Left ventricle myocardium superior (tissue), 1 donor: ENCODE data around the gene CD164L2. TPM values are rescaled to one million over a fixed set of nuclear protein-coding genes. Genes with fewer than 3 reads are reported as not detected.

Experiments used
- ATAC-seq: fragments of 200-7000 bp; cut with Tn5 transposase; one replicate; pipeline ENCODE4 v1.9.1; 2020; ENCODE audit warnings: mild to moderate bottlenecking, moderate library complexity
- DNase-seq: peaks from one replicate; pipeline ENCODE4 v3.0.0-alpha.2; 2020
- intact Hi-C: fragments of 100-400 bp; cut with micrococcal nuclease; formaldehyde crosslinking; loops from one replicate; pipeline ENCODE4 v1.11.0; 2022
- total RNA-seq: library from RNA; stranded (reverse); fragmentation: NEBNext Ultra II Directional; extraction: Animal tissue kit (Norgen Biotek cat#: 25700); gene quantifications from one replicate; pipeline ENCODE4 v1.2.1, GENCODE V29; 2021
- donor health status: DM: no; HTN: yes; CAD: no; lungs with severe emphysema.

Gene CD164L2
- total RNA-seq, 1 donor from 2014 or later: not detected

GRCh38 chr1:27368869-27369582 lies 14.1 kb downstream of the CD164L2 start:
- no peak for DNase-seq
- intact Hi-C loops: no loop called here
- ATAC-seq: no peak

DNA sequence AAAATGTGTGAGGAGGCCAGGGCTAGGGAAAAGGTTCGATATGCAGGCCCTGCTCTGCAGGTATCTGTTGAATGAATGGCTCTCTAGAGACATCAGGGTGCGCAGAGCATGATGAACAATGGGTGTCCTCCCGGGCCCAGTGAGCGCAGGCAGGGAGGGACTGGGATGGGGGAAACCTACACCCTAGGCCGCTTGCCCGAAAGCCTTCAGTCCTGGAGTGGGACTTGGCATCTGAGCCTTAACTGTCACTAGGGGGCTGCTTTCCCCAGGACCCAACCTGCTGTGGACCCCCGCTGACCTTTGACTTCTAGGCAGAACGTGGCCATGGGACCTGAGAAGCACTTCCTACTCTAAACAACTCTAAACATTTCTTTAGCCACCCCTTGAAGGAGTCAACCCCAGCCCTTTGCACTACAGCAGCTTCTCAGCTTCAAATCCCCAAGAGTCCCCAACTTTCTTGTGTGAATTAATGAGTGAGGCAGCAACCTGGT lies 15.9 kb downstream of the CD164L2 start:
- no peak for ATAC-seq
- DNase-seq: no peak
- intact Hi-C loops: no loop called here

DNA sequence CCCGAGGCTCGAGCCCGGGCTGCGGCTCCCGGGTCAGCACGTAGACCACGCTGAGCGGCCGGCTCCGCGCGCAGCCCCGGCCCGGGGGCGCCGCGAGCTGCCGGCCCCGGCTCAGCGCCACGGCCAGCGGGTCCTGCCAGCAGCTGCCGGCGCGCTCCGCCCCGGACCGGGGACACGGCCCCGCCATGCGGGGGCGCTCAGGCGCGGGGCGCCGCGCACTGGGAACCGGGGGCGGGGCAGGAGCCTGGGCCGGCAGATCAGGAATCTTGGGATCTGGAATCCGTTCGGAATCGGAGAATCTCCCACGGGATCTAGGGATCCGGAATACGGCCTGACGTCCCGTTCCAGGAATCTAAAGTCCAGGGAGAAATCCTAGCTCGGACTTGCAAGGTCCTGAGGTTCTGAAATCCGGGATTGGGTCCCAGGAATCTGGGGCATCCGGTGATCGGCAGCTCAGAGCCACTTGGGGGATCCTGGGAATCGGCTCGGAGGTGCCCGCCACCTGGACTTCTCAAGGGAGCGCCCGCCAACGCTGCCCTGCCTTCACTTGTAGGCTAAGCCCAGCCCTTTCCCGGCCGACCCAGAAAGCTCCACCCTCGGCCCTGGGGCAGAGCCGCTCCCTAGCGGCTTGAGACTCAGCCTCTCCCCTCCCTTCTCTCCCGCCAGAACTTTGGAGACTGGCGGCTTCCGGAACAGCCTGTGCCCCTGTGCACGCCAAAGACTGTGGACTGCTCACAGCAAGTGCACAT lies 16.5 kb downstream of the CD164L2 start, which contains the start of gene MAP3K6:
Gene MAP3K6 (minus strand): TSS at position 551 of the 749 bp plus-strand sequence. CDS start 364 bp downstream, at position 187.
- peak; percentile 80 for ATAC-seq
- intact Hi-C loops: no loop called here

DNA sequence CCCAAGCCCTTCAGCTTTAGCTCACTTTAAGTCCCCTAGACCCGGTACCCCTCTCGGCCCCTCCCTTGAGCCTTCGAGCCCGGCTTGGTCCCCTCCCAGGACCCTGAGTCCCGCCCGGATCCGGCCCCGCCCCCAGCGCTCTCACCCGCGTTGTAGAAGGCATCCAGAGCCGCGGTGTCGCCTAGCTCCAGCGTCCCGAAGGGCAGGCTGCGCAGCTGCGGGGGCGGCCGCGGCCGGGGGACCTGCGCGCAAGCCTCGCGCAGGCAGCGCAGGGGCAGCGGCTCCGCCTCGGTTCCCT lies 17.1 kb downstream of the CD164L2 start:
- ATAC-seq: peak; percentile 75
- DNase-seq: peak; percentile 96
- intact Hi-C loops: no loop called here

More for the DNA sequence above, 16.5 kb downstream of the CD164L2 start, which contains the start of gene MAP3K6:
- peak; percentile 95 for DNase-seq

DNA sequence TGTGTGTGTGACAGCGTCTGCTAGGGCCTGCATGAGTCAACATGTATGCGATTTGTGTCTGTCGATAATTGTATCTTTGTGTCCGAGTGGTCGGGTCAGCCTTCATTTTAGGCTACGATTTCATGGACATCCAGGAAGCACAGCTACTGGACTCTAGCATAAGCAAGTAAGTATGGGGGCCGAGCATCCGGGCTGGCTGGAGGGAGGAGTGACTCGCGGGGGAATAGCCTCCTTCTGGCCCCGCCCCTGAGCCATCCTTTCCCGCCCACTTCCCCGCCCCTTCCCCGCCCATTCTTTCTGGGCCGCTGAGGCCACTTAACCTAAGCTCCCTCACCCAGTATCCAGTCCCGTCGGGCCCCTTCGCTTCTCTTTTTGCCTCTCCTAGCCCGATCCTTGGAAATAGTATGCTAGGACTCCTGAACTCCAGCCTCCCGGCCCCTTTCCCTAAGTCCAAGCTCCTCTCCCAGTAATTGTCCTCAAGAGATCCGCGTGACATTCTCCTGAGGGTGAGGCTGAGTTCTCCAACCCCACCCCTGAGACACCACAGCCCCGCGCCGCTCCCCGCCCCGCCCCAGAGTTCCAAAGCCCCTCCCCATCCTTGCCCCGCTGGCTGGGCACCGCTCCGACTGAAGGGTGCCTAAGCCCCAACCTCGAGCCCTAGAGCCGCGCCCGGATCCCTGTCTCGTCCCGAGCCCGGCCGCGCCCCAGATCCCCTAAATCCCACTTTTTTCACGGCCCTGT lies 17.6 kb downstream of the CD164L2 start:
- ATAC-seq: peak; percentile 79
- peak; percentile 92 for DNase-seq
- intact Hi-C loops: no loop called here

GRCh38 chr1:27364696-27365371 lies 18.3 kb downstream of the CD164L2 start:
- ATAC-seq: no peak
- intact Hi-C loops: no loop called here
- DNase-seq: no peak

DNA sequence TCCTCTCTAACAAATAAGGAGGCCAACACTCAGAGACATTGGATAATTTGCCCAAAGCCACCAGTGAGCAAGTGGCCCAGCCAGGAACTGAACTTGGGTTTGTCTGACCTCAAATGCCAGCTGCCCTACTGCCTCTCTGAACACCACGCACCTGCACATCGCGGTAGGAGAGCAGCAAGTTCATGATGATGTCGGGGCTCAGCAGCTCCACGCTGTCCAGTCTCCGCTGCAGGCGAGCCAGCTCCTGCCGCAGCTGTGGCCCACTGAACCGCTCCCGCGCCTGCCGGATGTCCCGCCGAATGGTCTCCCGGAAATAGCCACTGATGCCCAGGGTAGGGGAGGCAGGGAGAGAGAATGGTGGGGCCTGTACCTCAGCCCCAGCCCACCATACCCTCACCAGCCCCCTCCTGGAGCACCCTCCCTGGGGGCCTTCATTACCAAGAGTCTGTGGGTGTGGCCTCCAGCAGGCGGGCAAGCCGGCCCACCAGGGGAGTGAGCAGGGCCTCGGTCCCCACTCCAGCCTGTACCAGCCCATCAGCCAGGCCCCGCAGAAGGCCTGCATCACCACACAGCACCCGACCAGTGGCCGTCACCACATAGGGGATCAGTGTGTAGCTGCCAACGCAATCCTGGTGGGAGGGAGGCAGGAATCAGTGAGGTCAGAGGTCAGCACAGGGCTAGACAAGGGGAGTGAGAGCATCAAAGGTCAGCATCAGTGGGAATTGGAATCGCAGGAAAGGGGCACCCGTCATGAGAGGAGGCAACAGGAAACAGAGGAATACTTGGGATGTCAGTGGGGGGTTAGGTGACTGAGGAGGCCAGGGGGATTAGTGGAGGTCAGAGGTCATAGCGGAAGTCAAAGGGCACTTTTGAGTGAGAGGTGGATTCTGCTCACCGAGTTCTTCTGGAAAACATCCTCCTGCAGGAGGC lies 19.1 kb downstream of the CD164L2 start:
- ATAC-seq (no peak), DNase-seq (no peak)
- intact Hi-C loops: no loop called here

- intact Hi-C loops: no loop called here
- DNase-seq: no peak
These were observed 21.6 kb downstream of the CD164L2 start for GRCh38 chr1:27361553-27361952.

DNA sequence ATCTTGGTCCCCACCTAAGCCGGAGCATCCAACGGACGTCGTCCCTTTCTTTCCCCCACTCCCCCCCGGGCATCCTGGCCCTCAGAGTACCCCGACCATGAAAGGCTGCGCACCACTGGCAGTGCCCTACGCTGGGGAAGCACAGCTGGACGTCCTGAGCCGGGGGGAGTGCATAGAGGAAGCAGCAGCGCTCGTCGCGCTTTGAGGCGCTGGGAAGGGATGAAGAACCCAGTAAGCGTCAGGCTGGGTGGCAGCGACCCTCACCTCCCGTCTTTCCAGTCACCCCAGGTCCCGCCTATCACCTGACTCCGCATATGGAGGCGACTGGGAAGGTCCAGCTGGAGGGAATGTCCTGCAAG lies 22.1 kb downstream of the CD164L2 start:
- ATAC-seq (no peak), DNase-seq (no peak)
- intact Hi-C loops: no loop called here

More at GRCh38 chr1:27361553-27361952, 21.6 kb downstream of the CD164L2 start:
- ATAC-seq: no peak

DNA sequence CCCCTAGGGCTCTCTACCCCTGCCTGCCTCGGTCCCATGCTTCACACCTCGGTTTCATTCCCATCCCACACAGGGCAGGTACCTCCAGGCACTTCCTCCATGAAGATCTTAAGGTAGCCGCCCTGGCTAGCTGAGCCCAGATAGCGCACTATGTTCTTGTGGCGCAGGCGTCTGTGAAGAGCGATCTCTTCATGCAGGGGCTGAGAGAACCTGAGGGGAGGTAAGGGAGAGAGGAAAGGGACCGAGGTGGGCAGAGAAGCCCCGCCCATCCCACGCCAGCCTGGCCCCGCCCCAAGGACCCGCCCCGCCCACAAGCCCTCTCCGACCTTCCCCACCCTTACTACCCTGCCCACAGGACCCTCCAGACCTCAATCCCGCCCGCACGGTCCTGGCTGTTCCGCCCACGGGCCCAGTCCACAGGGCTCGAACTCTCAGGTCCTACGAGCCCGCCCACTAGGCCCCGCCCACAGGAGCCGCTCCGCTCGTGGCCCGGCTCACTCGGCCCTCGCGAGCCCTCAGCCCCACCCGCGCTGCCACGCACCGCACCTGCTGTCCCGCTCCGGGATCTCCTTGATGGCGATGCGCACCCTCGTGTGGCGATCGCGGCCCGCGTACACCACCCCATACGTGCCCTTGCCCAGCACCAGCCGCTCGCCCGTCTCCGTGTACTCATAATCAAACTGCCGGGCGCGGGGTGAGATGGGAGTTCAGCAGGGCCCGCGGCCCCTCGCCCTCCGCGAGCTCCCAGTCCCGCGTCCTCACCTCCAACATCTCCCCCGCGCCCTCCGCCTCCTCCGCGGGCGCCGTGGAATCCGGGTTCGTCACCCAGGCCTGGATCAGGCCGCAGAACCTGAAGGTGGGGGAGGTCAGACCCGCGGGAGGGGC lies 22.7 kb downstream of the CD164L2 start:
- peak; percentile 6 for ATAC-seq
- peak; percentile 72 for DNase-seq
- intact Hi-C loops: no loop called here

GRCh38 chr1:27359822-27360158 lies 23.3 kb downstream of the CD164L2 start:
- DNase-seq: no peak
- intact Hi-C loops: no loop called here
- ATAC-seq: no peak

GRCh38 chr1:27358928-27359313 lies 24.2 kb downstream of the CD164L2 start:
- intact Hi-C loops: no loop called here
- ATAC-seq (no peak), DNase-seq (no peak)

GRCh38 chr1:27358038-27358927 lies 24.9 kb downstream of the CD164L2 start:
- intact Hi-C loops: no loop called here
- no peak for ATAC-seq
- no peak for DNase-seq

- ATAC-seq: peak; percentile 72
- peak; percentile 86 for DNase-seq
- intact Hi-C loops: no loop called here
These were observed 25.7 kb downstream of the CD164L2 start for GRCh38 chr1:27357281-27358037.

DNA sequence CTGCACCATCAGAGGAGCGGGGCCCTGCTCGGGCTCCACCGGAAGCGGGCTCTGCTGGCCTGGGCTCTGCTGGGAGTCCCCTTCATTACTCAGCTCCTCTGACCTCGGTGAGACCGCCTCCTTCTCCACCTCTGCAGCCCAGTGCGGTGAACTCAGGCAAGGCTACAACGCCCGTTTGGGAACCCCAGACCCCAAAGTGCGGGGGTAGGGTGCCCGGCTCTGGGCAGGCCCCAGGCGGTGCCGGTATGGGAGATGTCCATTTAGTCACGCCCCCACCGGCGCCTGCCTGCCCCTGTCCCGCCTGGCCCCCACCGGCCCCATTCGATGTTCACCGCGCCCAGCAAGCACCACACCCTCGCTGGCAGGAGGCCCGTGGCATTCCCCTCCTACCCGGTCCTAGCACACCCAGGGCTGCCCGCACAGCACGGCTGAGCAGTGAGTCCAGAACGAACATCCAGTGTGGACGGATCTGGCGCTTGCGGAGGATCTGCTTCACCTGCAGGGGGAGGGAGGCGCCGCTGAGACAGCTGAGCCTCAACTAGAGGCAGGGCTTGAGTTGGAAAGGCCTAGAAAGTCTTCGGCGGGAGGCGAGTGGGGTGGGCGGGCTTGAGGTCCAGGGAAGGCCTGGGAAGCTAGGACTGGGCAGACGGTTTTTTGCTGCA lies 26.4 kb downstream of the CD164L2 start:
- intact Hi-C loops: no loop called here
- ATAC-seq: no peak
- no peak for DNase-seq
